ENCODE results near the gene POLG2. TPM values are rescaled to one million over a fixed set of nuclear protein-coding genes. Genes with fewer than 3 reads are reported as not detected.
A peak's percentile ranks its signal among the peaks of the same experiment; 100 is the strongest.

POLG2 gene
- total RNA-seq, 1 experiment from 2014 or later: 27.5 TPM

- Mint-ChIP-seq H3K4me3 (ENCODE audit: unreplicated experiment) (no peak overlapping the region), H3K27me3 (ENCODE audit: insufficient read depth, unreplicated experiment) (no peaks in the 10 kb centered on the region), H3K9me3 (ENCODE audit: unreplicated experiment) (no peaks in the 10 kb centered on the region), H3K36me3 (ENCODE audit: insufficient read depth, unreplicated experiment) (peaks cover 80% of the 10 kb centered on the region), H3K27ac (ENCODE audit: low read depth, unreplicated experiment) (no peak overlapping the region), H3K4me1 (ENCODE audit: insufficient read depth, unreplicated experiment) (peaks cover 13% of the 10 kb centered on the region)
- DNase-seq (ENCODE audit: unreplicated experiment): peak; percentile 49
- peak; percentile 25 for TF ChIP-seq CTCF (IDR thresholded peaks at IDR 0.05; ENCODE audit: unreplicated experiment)
- no TSS peak for BruUV-seq (replicated peaks)
- CTCF ChIA-PET: interaction anchor here (0.6 to 4.0 kb wide), 9 partner anchors 10 to 645 kb away, joined by 3 to 49 read pairs (median 3); no protein-coding TSS in a partner anchor
- intact Hi-C loops (cut with micrococcal nuclease): no loop called here
- POLR2A ChIA-PET: interaction anchor here (1.6 to 4.2 kb wide), 2 partner anchors 9 to 13 kb away, joined by 5 to 48 read pairs; partner anchors contain the start of genes CEP95 and DDX5
Measured at GRCh38 chr17:64492481-64493109, 4.3 kb downstream of the POLG2 start.

- TF ChIP-seq CTCF (IDR thresholded peaks at IDR 0.05; ENCODE audit: unreplicated experiment): no peak
- Mint-ChIP-seq H3K9me3 (ENCODE audit: unreplicated experiment) (no peaks in the 10 kb centered on the region), H3K4me3 (ENCODE audit: unreplicated experiment) (no peak overlapping the region), H3K27me3 (ENCODE audit: insufficient read depth, unreplicated experiment) (no peaks in the 10 kb centered on the region), H3K4me1 (ENCODE audit: insufficient read depth, unreplicated experiment) (peaks cover 13% of the 10 kb centered on the region), H3K27ac (ENCODE audit: low read depth, unreplicated experiment) (no peak overlapping the region), H3K36me3 (ENCODE audit: insufficient read depth, unreplicated experiment) (peaks cover 80% of the 10 kb centered on the region)
- no peak for DNase-seq (ENCODE audit: unreplicated experiment)
- POLR2A ChIA-PET: interaction anchor here (1.5 to 4.2 kb wide), 3 partner anchors 10 to 72 kb away, joined by 5 to 48 read pairs (median 6); partner anchors contain the start of genes CEP95 and DDX5
- no TSS peak for BruUV-seq (replicated peaks)
- CTCF ChIA-PET: interaction anchor here (0.6 to 4.0 kb wide), 10 partner anchors 10 to 644 kb away, joined by 3 to 49 read pairs (median 3); no protein-coding TSS in a partner anchor
- intact Hi-C loops (cut with micrococcal nuclease): loop anchor here (1.0 kb wide), 1 partner anchor 72 kb away; no protein-coding TSS in a partner anchor
Measured at GRCh38 chr17:64491994-64492393, 4.9 kb downstream of the POLG2 start.

GRCh38 chr17:64491034-64491860, 5.6 kb downstream of the POLG2 start:
- BruUV-seq (replicated peaks): no TSS peak
- peaks cover 76% of the 10 kb centered on the region for H3K36me3 Mint-ChIP-seq (ENCODE audit: insufficient read depth, unreplicated experiment)
- ChIA-PET POLR2A (interaction anchor here (1.5 to 4.2 kb wide), 3 partner anchors 11 to 71 kb away, joined by 5 to 48 read pairs (median 6); partner anchors contain the start of genes CEP95 and DDX5), CTCF (interaction anchor here (0.6 to 4.0 kb wide), 12 partner anchors 9 to 195 kb away, joined by 3 to 49 read pairs (median 3); partner anchors contain the start of gene CEP95)
- intact Hi-C loops (cut with micrococcal nuclease): loop anchor here (1.0 kb wide), 1 partner anchor 71 kb away; no protein-coding TSS in a partner anchor
- H3K4me1 Mint-ChIP-seq (ENCODE audit: insufficient read depth, unreplicated experiment): peaks cover 13% of the 10 kb centered on the region
- peak; percentile 63 for DNase-seq (ENCODE audit: unreplicated experiment)
- H3K9me3 Mint-ChIP-seq (ENCODE audit: unreplicated experiment): no peaks in the 10 kb centered on the region
- no peaks in the 10 kb centered on the region for H3K27me3 Mint-ChIP-seq (ENCODE audit: insufficient read depth, unreplicated experiment)
- peak; percentile 40 for TF ChIP-seq CTCF (IDR thresholded peaks at IDR 0.05; ENCODE audit: unreplicated experiment)
- H3K4me3 Mint-ChIP-seq (ENCODE audit: unreplicated experiment): no peak overlapping the region
- no peak overlapping the region for H3K27ac Mint-ChIP-seq (ENCODE audit: low read depth, unreplicated experiment)

GRCh38 chr17:64488301-64488700, 8.6 kb downstream of the POLG2 start:
- no peak overlapping the region for H3K27ac Mint-ChIP-seq (ENCODE audit: low read depth, unreplicated experiment)
- peaks cover 87% of the 10 kb centered on the region for H3K36me3 Mint-ChIP-seq (ENCODE audit: insufficient read depth, unreplicated experiment)
- ChIA-PET CTCF (interaction anchor here (0.7 to 1.6 kb wide), 2 partner anchors 10 to 69 kb away, joined by 3 to 7 read pairs; no protein-coding TSS in a partner anchor), POLR2A (interaction anchor here (0.9 to 1.8 kb wide), 2 partner anchors 8 to 18 kb away, joined by 3 to 4 read pairs; partner anchors contain the start of genes CEP95 and POLG2)
- DNase-seq (ENCODE audit: unreplicated experiment): no peak
- H3K27me3 Mint-ChIP-seq (ENCODE audit: insufficient read depth, unreplicated experiment): no peaks in the 10 kb centered on the region
- intact Hi-C loops (cut with micrococcal nuclease): no loop called here
- H3K4me3 Mint-ChIP-seq (ENCODE audit: unreplicated experiment): no peak overlapping the region
- H3K4me1 Mint-ChIP-seq (ENCODE audit: insufficient read depth, unreplicated experiment): no peaks in the 10 kb centered on the region
- no peak for TF ChIP-seq CTCF (IDR thresholded peaks at IDR 0.05; ENCODE audit: unreplicated experiment)
- no TSS peak for BruUV-seq (replicated peaks)
- H3K9me3 Mint-ChIP-seq (ENCODE audit: unreplicated experiment): no peaks in the 10 kb centered on the region

Data from MCF 10A (cell line).